GM20000 (cell line): ENCODE measurements around the gene EFHC1.
"Not testable (repeated sequence)": the region's sequence is repeated elsewhere in the genome, so short reads cannot be mapped to it uniquely, and the experiment has no call there.

Source experiments
- DNase-seq: peaks from one replicate; pipeline ENCODE4 v3.0.0; 2012; ENCODE audit warnings: low spot score
- TF ChIP-seq, protein P1 (sequence below): IDR thresholded peaks from 2 replicates; pipeline ENCODE4 v1.5.1; 2012; ENCODE audit warnings: mild to moderate bottlenecking, control low read depth; ENCODE audit errors: extremely low read depth, missing control alignments

Gene EFHC1

DNA sequence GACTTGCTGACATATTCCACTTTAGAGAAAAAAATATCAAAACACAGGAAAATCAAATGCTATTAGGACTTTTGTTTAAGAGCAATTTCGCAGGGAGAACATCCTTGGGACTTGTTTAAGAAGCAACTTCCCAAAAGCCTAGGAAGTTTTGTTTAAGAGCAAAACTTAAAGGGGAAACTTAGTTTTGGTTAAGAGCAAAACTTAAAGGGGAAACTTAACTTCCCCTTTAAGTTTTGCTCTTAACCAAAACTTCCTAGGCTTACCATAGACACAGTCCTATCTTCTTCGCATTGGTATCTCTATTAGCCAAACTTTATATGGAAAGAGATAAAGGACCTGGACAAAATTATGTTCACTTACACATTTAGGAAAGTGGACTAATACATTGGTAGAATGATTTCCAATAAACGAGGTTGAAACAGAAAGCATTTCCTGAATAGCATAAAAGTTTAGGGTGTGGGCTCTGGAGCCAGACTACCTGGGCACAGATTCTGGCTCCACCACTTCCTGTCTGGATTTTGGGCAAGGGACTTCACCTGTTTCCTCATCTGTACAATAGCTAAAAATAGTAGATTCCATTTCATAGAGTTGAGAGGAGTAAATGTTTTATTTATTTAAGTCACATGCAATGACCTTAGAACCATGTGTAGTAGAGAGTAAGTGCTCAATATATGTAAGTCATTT lies 42.5 kb upstream of the EFHC1 start:
- DNase-seq, result no peak
- TF ChIP-seq, protein P1, sequence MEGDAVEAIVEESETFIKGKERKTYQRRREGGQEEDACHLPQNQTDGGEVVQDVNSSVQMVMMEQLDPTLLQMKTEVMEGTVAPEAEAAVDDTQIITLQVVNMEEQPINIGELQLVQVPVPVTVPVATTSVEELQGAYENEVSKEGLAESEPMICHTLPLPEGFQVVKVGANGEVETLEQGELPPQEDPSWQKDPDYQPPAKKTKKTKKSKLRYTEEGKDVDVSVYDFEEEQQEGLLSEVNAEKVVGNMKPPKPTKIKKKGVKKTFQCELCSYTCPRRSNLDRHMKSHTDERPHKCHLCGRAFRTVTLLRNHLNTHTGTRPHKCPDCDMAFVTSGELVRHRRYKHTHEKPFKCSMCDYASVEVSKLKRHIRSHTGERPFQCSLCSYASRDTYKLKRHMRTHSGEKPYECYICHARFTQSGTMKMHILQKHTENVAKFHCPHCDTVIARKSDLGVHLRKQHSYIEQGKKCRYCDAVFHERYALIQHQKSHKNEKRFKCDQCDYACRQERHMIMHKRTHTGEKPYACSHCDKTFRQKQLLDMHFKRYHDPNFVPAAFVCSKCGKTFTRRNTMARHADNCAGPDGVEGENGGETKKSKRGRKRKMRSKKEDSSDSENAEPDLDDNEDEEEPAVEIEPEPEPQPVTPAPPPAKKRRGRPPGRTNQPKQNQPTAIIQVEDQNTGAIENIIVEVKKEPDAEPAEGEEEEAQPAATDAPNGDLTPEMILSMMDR, result no peak

DNA sequence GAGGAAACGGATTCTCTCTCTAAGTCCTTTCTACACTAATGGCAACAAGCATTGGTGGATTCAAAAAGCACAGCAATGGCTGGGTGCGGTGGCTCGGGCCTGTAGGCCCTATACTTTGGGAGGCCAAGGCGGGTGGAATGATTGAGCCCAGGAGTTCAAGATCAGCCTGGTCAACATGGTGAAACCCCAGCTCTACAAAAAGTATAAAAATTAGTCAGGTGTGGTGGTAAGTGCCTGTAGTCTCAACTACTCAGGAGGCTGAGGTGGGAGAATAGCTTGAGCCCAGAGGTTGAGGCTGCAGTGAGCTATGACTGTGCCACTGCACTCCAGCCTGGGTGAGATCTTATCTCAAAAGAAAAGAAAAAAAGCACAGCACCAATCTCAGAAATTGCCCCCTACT lies 38.9 kb upstream of the EFHC1 start:
- TF ChIP-seq, protein P1, result no peak
- DNase-seq, result no peak

DNA sequence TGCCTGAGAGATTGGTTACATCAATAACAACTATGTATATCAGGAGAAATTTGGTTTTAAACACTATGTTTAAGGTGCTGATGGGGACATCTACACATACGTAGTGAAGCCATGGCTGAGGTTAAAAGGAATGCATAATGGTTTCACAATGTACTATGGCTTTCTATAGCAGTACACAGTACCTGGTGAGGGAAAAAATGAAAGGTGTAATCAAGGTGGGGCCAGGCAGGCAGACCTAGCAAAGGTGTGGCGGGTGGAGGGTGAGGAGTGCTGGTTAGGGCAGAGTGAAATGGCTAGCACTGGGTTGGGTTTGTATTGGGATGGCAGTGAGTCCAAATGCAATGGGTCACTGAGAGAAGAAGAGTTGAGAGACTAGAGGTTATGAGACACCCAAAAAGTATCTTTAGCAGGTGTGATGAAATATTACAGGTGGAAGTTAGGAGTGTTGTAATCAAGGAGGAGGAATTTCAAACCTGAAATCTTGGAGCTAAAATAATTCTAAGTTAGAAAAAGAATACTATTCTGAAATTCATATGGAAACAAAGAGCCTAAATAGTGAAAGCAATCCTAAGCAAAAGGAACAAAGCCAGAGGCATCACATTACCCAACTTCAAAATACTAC lies 35.9 kb upstream of the EFHC1 start:
- TF ChIP-seq, protein P1, result no peak
- no peak for DNase-seq

DNA sequence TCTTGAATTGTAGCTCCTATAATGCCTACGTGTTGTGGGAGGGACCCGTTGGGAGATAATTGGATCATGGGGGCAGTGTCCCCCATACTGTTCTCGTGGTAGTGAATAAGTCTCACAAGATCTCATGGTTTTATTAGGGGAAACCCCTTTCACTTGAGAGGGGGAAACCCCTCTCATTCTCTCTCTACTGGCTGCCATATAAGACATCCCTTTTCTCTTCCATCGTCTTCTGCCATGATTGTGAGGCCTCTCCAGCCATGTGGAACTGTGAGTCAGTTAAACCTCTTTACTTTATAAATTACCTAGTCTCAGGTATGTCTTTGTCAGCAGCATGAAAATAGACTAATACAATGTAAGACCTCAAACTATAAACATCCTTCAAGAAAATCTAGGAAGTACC lies 35.1 kb upstream of the EFHC1 start:
- TF ChIP-seq, protein P1, result no peak
- DNase-seq, result no peak

DNA sequence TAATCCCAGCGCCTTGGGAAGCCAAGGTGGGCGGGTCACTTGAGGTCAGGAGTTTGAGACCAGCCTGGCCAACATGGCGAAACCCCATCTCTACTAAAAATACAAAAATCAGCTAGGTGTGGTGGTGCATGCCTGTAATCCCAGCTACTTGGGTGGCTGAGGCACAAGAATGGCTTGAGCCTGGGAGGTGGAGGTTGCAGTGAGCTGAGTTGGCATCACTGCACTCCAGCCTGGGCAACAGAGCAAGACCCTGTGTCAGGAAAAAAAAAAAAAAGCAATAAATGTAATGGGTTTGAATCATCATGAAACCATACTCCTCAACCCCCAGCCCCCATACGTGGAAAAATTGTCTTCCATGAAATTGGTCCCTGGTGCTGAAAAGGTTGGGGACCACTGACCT lies 32.0 kb upstream of the EFHC1 start:
- DNase-seq, result not testable (repeated sequence)

DNA sequence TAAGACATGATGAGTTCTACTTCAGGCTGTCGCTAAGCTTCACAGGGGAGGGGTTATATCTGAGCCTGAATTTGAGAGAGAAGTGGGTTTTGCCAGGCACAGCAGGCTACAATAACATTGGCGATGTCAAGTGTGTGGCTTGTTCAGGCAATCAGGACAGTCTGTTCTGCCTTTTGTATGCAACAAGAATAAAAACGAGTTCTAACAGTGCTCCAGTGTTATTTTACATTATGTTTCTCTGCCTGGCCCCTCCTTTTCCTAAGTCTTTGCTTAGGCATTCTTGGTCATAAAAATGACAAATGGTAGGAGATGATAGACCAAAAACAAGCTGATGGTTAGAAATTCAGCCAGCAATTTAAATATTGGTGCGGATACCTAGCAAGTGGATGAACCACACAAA lies 31.4 kb upstream of the EFHC1 start:
- TF ChIP-seq, protein P1, result no peak
- no peak for DNase-seq

DNA sequence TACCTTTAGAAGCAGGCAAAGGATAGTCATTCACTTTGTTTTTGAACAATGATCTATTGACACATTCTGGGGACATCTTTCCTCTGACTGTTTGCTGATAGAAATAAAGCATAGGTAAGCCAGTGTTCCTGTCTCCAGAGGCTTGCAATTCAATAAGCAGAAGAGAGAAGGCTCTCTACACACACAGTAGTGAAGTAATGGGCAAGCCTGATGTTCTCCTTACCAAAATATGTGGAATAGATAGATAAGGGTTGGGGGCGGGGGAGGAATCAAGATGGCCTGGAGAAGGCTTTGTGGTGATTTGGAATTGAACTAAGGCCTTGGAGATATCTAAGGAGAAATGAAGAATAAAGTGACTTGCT lies 30.9 kb upstream of the EFHC1 start:
- DNase-seq, result no peak
- TF ChIP-seq, protein P1, result no peak
